HG03039 (cell line): ENCODE measurements around the gene KRTAP10-1.

Experiments used
- ATAC-seq: cut with Tn5 transposase; IDR thresholded peaks from one replicate; pipeline ENCODE4 v1.9.1; 2021; ENCODE audit warnings: mild to moderate bottlenecking, moderate library complexity; ENCODE audit not compliant: unreplicated experiment

KRTAP10-1 gene

GRCh38 chr21:44549525-44550211 lies 9.7 kb upstream of the KRTAP10-1 start:
- no peak for ATAC-seq

- no peak for ATAC-seq
These were observed 8.9 kb upstream of the KRTAP10-1 start for GRCh38 chr21:44548922-44549321.

DNA sequence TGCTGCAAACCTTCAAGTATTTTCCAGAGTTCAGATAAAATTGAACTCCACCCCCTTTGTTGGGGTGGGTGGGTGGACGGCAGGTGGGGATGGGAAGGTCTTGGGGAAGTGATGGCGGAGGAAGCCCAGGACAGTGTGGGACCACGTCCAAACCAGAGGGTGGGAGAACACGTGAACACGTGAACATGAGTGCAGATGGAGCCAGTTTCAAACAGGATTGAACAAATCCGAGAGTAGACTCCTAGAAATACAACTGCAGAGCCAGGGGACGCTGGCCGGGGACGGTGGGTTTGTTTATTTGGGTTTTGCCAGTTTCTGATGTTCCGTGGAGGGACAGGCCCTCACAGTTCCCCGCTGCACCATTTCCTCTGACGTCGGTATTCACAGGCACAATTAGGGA lies 8.4 kb upstream of the KRTAP10-1 start:
- ATAC-seq = no peak

DNA sequence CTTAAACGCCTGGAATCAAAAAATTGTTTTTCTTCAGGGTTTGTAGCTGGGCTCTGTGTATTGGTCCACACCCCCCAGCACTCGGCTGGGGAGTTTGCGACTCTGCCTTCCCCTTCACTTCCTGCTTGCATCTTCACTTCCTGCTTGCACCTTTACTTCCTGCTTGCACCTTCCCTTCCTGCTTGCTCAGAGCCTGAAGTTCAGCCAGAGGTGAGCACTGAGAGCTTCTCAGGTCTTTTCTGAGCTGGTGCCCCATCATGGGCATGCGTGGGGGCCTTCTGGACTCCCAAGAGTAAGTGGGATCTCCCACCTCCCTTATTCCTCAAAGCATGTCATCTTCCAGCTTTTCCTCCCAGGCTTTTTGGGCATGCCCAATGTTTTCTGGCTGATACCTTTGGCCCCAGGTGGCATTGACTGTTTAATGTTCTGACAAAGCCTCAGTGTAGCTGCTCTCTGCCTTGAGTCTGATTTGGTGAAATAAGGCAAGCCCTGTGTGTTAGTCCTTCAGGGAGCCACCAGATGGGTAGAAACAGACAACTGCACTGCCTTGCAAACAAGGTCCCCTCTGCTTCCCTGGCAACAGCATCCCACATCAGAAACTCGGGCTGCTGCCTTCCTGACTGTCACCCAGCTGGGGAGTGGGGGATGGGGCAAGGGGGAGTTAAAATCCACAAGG lies 7.8 kb upstream of the KRTAP10-1 start:
- ATAC-seq = no peak

DNA sequence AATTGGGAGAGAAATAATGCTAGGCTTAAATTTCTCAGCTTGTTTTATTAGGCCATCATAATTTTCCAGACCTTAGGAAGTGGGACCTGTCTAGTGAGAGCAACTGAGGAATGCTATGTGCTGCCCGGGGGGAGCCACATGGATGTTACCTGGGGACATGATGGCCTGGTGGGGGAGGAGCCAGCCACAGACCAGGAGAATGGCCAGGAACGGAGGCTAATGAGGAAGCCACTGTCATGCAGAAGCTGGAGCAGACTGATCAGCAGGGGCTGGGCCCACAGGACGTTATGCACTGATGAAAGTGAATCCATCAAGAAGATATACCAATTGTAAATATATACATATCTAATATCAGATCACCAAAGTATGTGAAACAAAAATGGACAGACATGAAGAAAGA lies 4.6 kb upstream of the KRTAP10-1 start:
- ATAC-seq = no peak

DNA sequence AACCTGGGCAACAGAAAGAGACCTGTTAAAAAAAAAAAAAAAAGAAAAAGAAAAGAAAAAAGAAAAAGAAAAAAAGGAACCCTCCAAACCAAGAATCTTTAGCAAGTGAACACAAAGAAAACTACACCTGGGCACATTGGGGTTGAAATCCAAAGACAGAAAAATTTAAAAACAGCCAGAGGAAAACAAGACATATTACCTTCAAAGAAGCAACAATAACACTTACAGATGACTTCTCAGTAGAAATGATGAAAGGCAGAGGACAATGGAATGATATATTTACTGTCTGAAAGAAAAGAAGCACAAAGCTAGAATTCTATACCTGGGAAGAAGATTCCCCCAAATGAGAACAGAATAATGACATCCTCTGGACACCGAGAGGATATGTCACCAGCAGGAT lies 2.7 kb upstream of the KRTAP10-1 start:
- no peak for ATAC-seq

DNA sequence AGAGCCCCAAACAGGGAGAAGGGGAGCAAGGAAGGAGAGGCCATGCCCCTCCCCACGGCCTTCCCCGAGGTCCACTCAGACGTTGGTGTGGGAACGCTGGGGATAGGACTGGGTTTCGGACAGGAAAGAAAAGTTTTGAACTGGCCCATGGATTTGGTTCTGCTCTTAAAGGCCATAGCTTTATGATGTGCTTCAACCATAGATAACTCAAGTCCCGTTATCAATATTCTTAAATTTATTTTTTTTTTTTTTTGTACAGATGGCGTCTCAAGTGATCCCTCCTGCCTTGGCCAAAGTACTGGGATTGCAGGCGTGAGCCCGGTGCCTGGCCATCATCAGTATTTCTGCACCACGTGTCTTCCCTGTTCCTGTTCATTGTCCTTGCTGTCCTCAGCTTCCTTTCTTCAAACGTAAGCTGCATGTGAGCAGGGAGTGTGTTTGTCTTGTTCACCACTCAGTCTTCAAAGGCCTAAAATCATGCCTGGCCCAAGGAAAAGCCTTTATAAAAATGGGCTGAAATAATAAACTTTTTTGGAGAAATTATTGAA lies 820 bp upstream of the KRTAP10-1 start:
- ATAC-seq = no peak

GRCh38 chr21:44539046-44539445 lies 949 bp downstream of the KRTAP10-1 start:
- no peak for ATAC-seq

GRCh38 chr21:44537930-44538911 lies 1.8 kb downstream of the KRTAP10-1 start:
- no peak for ATAC-seq

DNA sequence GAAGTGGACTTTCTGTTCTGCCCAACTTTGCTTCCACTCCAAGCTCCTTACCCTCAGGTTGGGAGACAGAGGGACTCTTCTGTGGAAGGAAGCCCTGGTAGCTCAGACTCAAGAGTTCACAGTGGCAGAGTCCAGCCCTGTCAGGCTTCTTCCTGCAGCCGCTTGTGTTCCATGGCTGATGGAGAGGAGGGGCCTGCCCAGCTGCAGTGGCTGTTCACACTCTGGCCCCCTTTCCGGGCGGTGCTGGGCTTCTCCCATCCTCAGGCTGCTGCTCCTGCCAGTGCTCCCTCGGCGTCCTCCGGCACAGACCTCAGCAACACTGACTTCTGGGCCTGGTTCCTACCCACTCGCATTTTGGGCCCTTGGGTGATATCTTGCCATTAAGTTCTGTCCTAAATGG lies 4.0 kb downstream of the KRTAP10-1 start:
- no peak for ATAC-seq

- no peak for ATAC-seq
These were observed 5.3 kb downstream of the KRTAP10-1 start for GRCh38 chr21:44534688-44535087.

DNA sequence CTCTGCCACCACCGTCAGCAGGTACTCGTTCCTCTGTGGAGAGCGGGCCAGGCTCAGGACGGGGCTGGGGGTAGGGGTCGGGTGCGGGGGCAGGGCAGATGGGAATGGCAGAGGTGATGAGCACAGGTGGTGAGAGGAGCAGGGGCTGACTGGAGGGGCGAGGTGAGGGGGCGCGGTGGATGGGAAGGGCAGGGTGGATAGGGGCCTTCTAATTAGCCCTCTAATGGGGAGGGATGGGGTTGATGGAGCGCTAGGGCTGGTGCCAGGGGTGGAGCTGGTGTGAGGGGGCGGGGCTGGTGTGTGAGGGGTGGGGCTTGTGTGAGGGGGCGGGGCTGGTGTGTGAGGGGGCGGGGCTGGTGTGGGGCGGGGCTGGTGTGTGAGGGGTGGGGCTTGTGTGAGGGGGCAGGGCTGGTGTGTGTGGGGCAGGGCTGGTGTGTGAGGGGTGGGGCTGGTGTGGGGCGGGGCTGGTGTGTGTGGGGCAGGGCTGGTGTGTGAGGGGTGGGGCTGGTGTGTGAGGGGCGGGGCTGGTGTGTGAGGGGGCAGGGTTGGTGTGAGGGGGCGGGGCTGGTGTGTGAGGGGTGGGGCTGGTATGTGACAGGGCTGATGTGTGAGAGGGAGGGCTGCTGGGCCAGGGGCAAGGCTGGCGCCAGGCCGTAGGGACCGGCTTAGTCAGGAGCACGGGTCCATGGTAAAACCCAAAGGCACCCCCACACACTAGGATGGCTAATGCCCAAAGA lies 5.9 kb downstream of the KRTAP10-1 start:
- ATAC-seq = no peak

- ATAC-seq = no peak
These were observed 6.7 kb downstream of the KRTAP10-1 start for GRCh38 chr21:44533121-44533890.

DNA sequence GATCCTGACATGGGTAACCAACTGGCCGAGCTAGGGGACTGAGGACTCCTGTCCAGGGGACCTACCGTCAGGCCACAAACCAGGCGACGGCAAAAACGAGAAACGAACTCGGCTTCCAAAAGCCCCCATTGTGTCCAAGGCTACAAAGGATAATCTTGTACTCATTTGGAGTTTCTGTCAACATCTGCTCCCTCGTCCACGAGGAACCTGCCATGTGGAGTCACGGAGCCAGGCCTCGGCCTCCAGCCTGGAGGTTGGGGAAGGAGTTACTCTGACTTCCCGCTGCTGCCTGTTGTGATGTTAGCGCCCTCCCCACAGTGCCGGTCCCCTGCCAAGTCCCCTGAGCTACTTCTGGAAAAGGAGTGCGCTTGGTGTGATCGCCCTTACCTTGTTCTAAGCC lies 7.3 kb downstream of the KRTAP10-1 start:
- no peak for ATAC-seq

DNA sequence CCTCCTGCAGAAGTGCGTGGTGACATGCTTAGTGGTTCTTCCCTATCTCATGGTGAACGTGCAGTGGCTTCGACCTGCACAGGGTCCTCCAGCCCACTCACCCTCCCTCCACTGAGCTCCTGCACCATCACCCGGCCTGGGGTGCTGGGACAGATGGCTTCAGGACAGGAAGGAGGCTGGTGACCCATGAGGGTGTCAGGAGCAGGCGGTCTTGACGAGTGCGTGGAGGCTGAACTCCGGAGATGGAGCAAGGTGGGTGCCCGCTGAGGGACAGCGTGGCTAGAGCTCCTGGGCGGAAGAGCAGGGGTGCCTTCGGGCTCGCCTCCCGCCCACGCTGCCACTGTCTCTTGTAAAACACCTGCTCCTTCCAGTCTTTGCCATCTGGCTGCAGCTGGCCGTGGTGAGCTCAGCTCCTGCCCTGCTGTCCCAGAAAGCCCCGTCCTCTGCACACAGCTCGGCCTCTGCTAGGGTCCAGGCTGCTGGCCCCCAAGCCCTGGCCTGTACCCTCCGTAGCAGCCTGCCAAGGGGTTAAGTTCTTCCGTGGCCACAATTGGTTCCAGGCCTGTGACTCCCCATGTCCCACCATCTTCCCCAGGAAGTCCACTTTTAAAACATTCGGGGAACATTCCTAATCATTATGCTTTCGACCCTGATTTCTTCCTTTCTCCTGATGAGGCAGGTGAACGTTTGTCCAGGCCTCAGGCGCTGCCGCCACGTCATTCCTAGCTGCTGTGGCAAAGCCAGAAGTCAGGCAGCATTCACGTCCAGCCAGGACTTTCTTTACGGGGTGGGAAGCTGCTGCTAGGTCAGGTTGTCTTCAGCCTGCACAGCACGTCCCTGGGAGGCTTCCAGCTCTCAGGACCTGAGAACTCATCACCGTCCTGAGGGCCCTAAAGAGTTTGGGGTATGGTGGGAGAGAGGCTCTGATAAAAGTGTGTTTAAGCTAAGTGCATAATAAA lies 8.1 kb downstream of the KRTAP10-1 start:
- ATAC-seq = no peak

DNA sequence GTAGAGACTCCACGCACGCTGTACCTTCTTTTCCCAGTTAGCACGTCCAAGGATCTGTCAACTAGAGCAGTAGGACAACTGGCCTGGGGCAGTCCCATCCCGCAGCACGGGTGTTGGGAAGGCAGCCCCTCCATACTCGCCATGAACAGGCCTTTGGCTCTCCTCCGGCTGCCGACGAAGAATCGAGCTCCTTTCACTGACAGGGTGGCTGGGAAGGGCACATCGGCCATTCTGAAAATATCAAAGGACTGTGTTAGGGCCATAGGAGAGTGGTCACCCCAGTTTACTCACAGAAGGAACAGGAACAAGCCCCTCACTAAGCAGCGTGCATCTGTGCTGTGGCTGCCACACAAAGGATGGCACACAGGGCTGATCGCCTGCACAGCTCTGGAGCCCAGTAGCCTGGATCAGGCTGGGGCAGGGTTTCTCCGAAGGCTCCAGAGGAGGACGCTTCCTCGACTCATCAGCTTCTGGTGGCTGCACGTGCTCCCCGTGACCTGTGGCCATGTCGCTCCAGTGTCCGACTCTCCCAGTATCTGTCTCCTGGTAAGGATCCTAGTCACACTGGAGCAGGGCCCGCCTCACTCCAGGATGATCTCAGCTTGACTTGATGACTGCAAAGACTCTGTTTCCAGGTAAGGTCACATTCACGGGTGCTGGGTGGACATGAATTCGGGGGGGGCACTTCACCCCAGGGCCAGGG lies 8.9 kb downstream of the KRTAP10-1 start:
- no peak for ATAC-seq

- no peak for ATAC-seq
These were observed 9.6 kb downstream of the KRTAP10-1 start for GRCh38 chr21:44530221-44530902.
